Natural killer cell (primary cell): ENCODE measurements around the gene FHOD1. TPM values are rescaled to one million over a fixed set of nuclear protein-coding genes. Genes with fewer than 3 reads are reported as not detected.

Experiments
- ATAC-seq, 3 donors: fragments of 150-1000 bp in 2 of 3; fragments of 200-7000 bp in 1 of 3; cut with Tn5 transposase; 1 replicate in 1 of 3; 2 replicates in 2 of 3; pipeline ENCODE4 v1.10.0; 2021; ENCODE audit warnings: mild to moderate bottlenecking in 2 of 3, moderate library complexity in 2 of 3
- DNase-seq, 2 donors: peaks; one replicate each; pipeline versions ENCODE4 v3.0.0 to v3.0.0-alpha.2; 2013 to 2021; ENCODE audit warnings: mixed read lengths in 1 of 2
- H3K27ac ChIP-seq: one replicate; pipeline ENCODE4 v1.5.1; 2013; ENCODE audit warnings: mild to moderate bottlenecking, low read length
- H3K27me3 ChIP-seq: one replicate; pipeline ENCODE4 v1.6.1; 2013; ENCODE audit warnings: low read length; ENCODE audit not compliant: control insufficient read depth, insufficient read depth
- H3K36me3 ChIP-seq: one replicate; pipeline ENCODE4 v1.6.1; 2013; ENCODE audit warnings: low read length; ENCODE audit not compliant: control insufficient read depth, insufficient read depth
- H3K4me1 ChIP-seq: one replicate; pipeline ENCODE4 v1.6.1; 2013; ENCODE audit warnings: low read length; ENCODE audit not compliant: control insufficient read depth, insufficient read depth
- H3K4me3 ChIP-seq: one replicate; pipeline ENCODE4 v1.5.1; 2013; ENCODE audit warnings: low read length
- H3K9me3 ChIP-seq: one replicate; pipeline ENCODE4 v1.6.1; 2013; ENCODE audit warnings: low read length; ENCODE audit not compliant: control insufficient read depth, insufficient read depth
- H3K27ac Mint-ChIP-seq, 2 donors: one replicate each; pipeline ENCODE4 v1.8.0; 2022; ENCODE audit warnings: mild to moderate bottlenecking in 2 of 2, mixed read lengths in 2 of 2, moderate library complexity in 1 of 2
- H3K27me3 Mint-ChIP-seq, 2 donors: one replicate each; pipeline ENCODE4 v1.8.0; 2022; ENCODE audit warnings: low read depth in 2 of 2, mixed read lengths in 2 of 2
- H3K36me3 Mint-ChIP-seq: one replicate; pipeline ENCODE4 v1.8.0; 2022; ENCODE audit warnings: mixed read lengths
- H3K4me1 Mint-ChIP-seq, 2 donors: one replicate each; pipeline ENCODE4 v1.8.0; 2022; ENCODE audit warnings: mixed read lengths in 2 of 2
- H3K4me3 Mint-ChIP-seq: one replicate; pipeline ENCODE4 v1.8.0; 2022; ENCODE audit warnings: mild to moderate bottlenecking, moderate library complexity, mixed read lengths
- H3K9me3 Mint-ChIP-seq, 2 donors: one replicate each; pipeline ENCODE4 v1.8.0; 2022; ENCODE audit warnings: mixed read lengths in 2 of 2
- WGBS: methylation state at CpG from one replicate; pipeline ENCODE4 v1.1.7; 2013; ENCODE audit warnings: missing lambda C conversion rate; ENCODE audit not compliant: insufficient coverage; 5-methylcytosine and 5-hydroxymethylcytosine counted together
- intact Hi-C: fragments of 100-400 bp; cut with micrococcal nuclease; formaldehyde crosslinking; loops from one replicate; pipeline ENCODE4 v1.14.2; 2022
- total RNA-seq, 4 donors: library from RNA; stranded (reverse); fragments of 120-200 nt in 1 of 4; gene quantifications; one replicate each; pipeline versions ENCODE4 v1.2.3 to v1.2.4, GENCODE V29; 2013 to 2022
- TF ChIP-seq, protein P1 (sequence below): fragments of 200-600 bp; IDR thresholded peaks from one replicate; pipeline ENCODE4 v1.8.0; 2022; ENCODE audit warnings: antibody characterized with exemption

Gene FHOD1
- total RNA-seq, 3 donors from 2014 or later (not counting 1 experiment from before 2014, with no cell fraction given), result 79.3 to 96.8 (median 89.2) TPM

DNA sequence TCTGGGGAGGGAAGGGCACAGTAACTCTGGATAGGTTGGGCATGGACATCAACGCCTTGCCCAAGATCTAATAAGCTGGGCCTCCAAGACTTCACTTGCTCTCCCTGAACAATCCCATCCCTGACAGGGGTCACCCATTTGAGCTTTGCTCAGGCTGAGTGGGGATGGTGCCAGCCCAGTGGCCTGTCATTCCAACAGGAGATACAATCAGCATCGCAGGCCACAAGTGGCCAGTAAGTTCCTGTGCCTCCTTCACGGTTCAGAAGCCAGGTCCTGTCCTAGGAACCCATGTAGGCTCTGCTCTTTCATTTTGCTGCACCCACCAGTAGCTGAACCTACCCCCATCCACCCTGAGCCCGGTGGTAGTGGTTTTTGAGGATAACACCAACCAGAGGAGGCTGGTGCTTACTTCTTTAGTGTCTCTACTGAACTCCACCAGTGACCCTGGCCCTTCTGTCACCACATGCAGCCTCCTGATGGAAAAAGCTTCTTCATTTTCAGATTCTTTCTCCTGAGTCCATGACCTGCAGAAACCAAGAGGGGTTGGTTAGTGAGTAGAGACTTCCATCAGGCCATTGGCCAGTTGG, 47.0 kb upstream of the FHOD1 start:
- intact Hi-C loops, result no loop called here
- H3K4me1 Mint-ChIP-seq, result peaks cover 21 to 23% of the 10 kb centered on the region in 2 donors
- TF ChIP-seq, protein P1, sequence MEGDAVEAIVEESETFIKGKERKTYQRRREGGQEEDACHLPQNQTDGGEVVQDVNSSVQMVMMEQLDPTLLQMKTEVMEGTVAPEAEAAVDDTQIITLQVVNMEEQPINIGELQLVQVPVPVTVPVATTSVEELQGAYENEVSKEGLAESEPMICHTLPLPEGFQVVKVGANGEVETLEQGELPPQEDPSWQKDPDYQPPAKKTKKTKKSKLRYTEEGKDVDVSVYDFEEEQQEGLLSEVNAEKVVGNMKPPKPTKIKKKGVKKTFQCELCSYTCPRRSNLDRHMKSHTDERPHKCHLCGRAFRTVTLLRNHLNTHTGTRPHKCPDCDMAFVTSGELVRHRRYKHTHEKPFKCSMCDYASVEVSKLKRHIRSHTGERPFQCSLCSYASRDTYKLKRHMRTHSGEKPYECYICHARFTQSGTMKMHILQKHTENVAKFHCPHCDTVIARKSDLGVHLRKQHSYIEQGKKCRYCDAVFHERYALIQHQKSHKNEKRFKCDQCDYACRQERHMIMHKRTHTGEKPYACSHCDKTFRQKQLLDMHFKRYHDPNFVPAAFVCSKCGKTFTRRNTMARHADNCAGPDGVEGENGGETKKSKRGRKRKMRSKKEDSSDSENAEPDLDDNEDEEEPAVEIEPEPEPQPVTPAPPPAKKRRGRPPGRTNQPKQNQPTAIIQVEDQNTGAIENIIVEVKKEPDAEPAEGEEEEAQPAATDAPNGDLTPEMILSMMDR, result no peak
- Histone ChIP-seq H3K9me3 (no peaks in the 10 kb centered on the region), H3K4me1 (peaks cover 30% of the 10 kb centered on the region), H3K27me3 (no peaks in the 10 kb centered on the region), H3K27ac (no peak overlapping the region), H3K36me3 (no peaks in the 10 kb centered on the region), H3K4me3 (no peak overlapping the region)
- H3K27me3 Mint-ChIP-seq, result no peaks in the 10 kb centered on the region
- H3K36me3 Mint-ChIP-seq, result no peaks in the 10 kb centered on the region
- no peak overlapping the region for H3K4me3 Mint-ChIP-seq
- no peaks in the 10 kb centered on the region for H3K9me3 Mint-ChIP-seq
- whole genome bisulfite sequencing, result 68% methylated on average over 4 of the region's 4 CpGs
- H3K27ac Mint-ChIP-seq, result no peak overlapping the region
- ATAC-seq, result peak in 1 of 3 donors; percentile 56
- no peak for DNase-seq

DNA sequence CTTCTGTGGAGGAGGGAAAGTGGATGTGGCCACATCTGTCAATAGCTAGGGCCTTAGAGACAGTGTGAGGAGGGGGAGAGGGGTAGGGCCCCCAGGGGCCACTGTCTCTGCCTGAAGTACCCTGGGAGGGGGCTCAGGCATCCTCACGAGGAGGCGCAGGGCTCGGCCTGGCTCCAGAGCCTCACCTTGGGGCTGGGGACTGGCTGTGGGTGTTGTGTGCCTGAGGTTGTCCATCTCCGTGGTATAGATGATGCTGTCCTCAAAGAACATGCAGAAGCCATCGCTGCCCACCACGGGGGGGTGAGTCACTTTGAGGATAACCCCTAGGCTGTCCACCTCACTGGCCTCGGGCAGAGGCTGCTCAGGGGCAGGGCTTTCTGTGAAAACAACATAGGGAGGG, 44.2 kb upstream of the FHOD1 start:
- H3K4me1 ChIP-seq, result peaks cover 39% of the 10 kb centered on the region
- intact Hi-C loops, result no loop called here
- peaks cover 21 to 23% of the 10 kb centered on the region in 2 donors for H3K4me1 Mint-ChIP-seq
- no peaks in the 10 kb centered on the region for H3K27me3 ChIP-seq
- H3K27ac ChIP-seq, result no peak overlapping the region
- no peaks in the 10 kb centered on the region for H3K27me3 Mint-ChIP-seq
- ATAC-seq (no peak), DNase-seq (no peak)
- H3K4me3 ChIP-seq, result no peak overlapping the region
- WGBS, result 95% methylated on average over 7 of the region's 7 CpGs
- TF ChIP-seq, protein P1, result no peak
- H3K36me3 ChIP-seq, result no peaks in the 10 kb centered on the region
- H3K9me3 ChIP-seq, result no peaks in the 10 kb centered on the region
- no peaks in the 10 kb centered on the region for H3K9me3 Mint-ChIP-seq
- no peak overlapping the region for H3K4me3 Mint-ChIP-seq
- H3K36me3 Mint-ChIP-seq, result no peaks in the 10 kb centered on the region
- no peak overlapping the region for H3K27ac Mint-ChIP-seq

DNA sequence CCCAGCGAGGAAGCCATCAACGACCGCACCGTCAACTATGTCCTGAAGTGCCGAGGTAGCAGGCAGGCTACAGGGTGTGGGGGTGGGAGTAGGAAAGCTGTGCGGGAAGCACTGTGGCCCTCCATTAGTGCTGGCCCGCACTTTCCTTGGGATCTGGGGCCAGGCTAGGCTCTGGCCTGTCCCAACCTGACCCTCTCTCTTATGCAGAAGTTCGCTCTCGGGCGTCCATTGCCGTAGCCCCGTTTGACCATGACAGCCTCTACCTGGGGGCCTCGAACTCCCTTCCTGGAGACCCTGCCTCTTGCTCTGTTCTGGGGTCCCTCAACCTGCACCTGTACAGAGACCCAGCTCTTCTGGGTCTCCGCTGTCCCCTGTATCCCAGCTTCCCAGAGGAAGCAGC, 40.7 kb upstream of the FHOD1 start:
- TF ChIP-seq, protein P1, result no peak
- no peak for ATAC-seq

More for the DNA sequence above, 40.7 kb upstream of the FHOD1 start:
- H3K9me3 Mint-ChIP-seq, result no peaks in the 10 kb centered on the region
- H3K4me1 Mint-ChIP-seq, result peaks cover 15 to 16% of the 10 kb centered on the region in 2 donors
- WGBS, result 96% methylated on average over 14 of the region's 14 CpGs
- no peaks in the 10 kb centered on the region for H3K36me3 ChIP-seq
- H3K4me3 Mint-ChIP-seq, result no peak overlapping the region
- peaks cover 27% of the 10 kb centered on the region for H3K4me1 ChIP-seq
- H3K4me3 ChIP-seq, result no peak overlapping the region
- H3K27ac Mint-ChIP-seq, result no peak overlapping the region
- H3K27me3 ChIP-seq, result no peaks in the 10 kb centered on the region
- DNase-seq, result no peak
- no peaks in the 10 kb centered on the region for H3K27me3 Mint-ChIP-seq
- H3K9me3 ChIP-seq, result no peaks in the 10 kb centered on the region
- H3K36me3 Mint-ChIP-seq, result no peaks in the 10 kb centered on the region
- intact Hi-C loops, result no loop called here
- H3K27ac ChIP-seq, result no peak overlapping the region
